ENCODE results near the gene ZBED6.

The ZBED6 gene

DNA sequence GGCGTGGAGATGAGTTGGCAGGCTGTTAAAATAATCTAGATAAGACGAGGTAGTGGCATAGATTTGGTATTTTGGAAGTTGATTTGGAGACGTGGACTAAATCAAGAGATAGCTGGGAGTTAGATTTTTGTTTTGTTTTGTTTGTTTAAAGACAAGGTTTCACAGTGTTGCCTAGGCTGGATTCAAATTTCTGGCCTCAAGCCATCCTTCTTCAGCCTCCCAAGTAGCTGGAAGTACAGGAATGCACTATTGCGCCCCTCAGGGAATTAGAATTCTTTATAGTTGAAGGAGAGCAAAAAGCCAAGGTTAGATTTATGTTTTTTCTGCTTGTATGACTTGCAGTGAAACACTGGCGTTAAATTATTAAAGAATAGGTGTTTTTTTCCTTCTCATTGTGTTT lies 43.7 kb downstream of the ZBED6 start:
- no peak for FAIRE-seq

GRCh38 chr1:203840208-203840808 lies 44.9 kb downstream of the ZBED6 start:
- no peak for FAIRE-seq
- DNase-seq (ENCODE audit: low spot score): no peak

More for the DNA sequence above, 43.7 kb downstream of the ZBED6 start:
- DNase-seq (ENCODE audit: low spot score): no peak

GRCh38 chr1:203842559-203842876 lies 47.1 kb downstream of the ZBED6 start:
- DNase-seq (ENCODE audit: low spot score): no peak
- no peak for FAIRE-seq

- FAIRE-seq (no peak), DNase-seq (ENCODE audit: low spot score) (no peak)
These were observed 48.0 kb downstream of the ZBED6 start for GRCh38 chr1:203843435-203843834.

All from RCC 7860 (cell line).